Measurements from ENCODE around the gene ST3GAL4.
"Not testable (repeated sequence)": the region's sequence is repeated elsewhere in the genome, so short reads cannot be mapped to it uniquely, and the experiment has no call there.

ST3GAL4 gene

GRCh38 chr11:126362879-126363655 lies 7.6 kb downstream of the ST3GAL4 start:
- no peak for TF ChIP-seq ZFX (IDR thresholded peaks at IDR 0.05)
- TF ChIP-seq CTCF (conservative IDR thresholded peaks at IDR 0.05) = no peak
- H3K27ac ChIP-seq = peak overlapping the region; percentile 29; the same call in 1 of the 2 replicates

- peak overlapping the region; percentile 29; the same call in 1 of the 2 replicates for H3K27ac ChIP-seq
- no peak for TF ChIP-seq CTCF (conservative IDR thresholded peaks at IDR 0.05)
- TF ChIP-seq ZFX (IDR thresholded peaks at IDR 0.05) = no peak
Observed at GRCh38 chr11:126363706-126364248, 8.3 kb downstream of the ST3GAL4 start.

GRCh38 chr11:126364735-126365134 lies 9.2 kb downstream of the ST3GAL4 start:
- not testable (repeated sequence) for H3K27ac ChIP-seq

GRCh38 chr11:126365508-126365907 lies 10.0 kb downstream of the ST3GAL4 start:
- H3K27ac ChIP-seq = peak overlapping the region; percentile 45

GRCh38 chr11:126366064-126366822 lies 10.8 kb downstream of the ST3GAL4 start:
- peak overlapping the region; percentile 45 for H3K27ac ChIP-seq

GRCh38 chr11:126366823-126367654 lies 11.6 kb downstream of the ST3GAL4 start:
- H3K27ac ChIP-seq = peak overlapping the region; percentile 45; the same call in 1 of the 2 replicates

More at GRCh38 chr11:126366064-126366822, 10.8 kb downstream of the ST3GAL4 start:
- no peak for TF ChIP-seq ZFX (IDR thresholded peaks at IDR 0.05)
- TF ChIP-seq CTCF (conservative IDR thresholded peaks at IDR 0.05) = no peak

- H3K27ac ChIP-seq = peak overlapping the region; percentile 17; the same call in 1 of the 2 replicates
Observed at GRCh38 chr11:126367806-126368205, 12.3 kb downstream of the ST3GAL4 start.

GRCh38 chr11:126368336-126369119 lies 13.0 kb downstream of the ST3GAL4 start:
- H3K27ac ChIP-seq = peak overlapping the region; percentile 17

GRCh38 chr11:126370016-126370415 lies 14.5 kb downstream of the ST3GAL4 start:
- no peak for TF ChIP-seq CTCF (conservative IDR thresholded peaks at IDR 0.05)
- TF ChIP-seq ZFX (IDR thresholded peaks at IDR 0.05) = no peak
- H3K27ac ChIP-seq = no peak overlapping the region
